ENCODE measurements around the gene TFCP2.

DNA sequence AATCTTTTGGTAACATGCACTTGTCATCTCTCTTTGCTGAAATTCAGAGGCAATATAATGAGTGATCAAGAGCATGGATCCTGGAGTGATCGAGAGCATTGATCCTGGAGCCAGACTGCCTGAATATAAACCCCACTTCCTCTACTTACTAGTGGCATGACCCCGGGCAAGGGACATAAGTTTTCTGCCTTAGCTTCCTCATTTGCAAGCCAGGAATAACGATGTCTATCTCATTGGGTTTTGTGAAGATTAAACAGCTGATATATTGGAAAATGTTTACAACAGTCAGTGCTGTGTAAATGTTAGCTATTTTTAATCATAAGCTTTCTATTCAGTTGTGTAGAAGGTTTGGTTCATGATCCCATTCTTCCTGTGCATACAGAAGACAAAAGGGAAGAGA lies 87.2 kb downstream of the TFCP2 start:
- TF ChIP-seq, protein P1, sequence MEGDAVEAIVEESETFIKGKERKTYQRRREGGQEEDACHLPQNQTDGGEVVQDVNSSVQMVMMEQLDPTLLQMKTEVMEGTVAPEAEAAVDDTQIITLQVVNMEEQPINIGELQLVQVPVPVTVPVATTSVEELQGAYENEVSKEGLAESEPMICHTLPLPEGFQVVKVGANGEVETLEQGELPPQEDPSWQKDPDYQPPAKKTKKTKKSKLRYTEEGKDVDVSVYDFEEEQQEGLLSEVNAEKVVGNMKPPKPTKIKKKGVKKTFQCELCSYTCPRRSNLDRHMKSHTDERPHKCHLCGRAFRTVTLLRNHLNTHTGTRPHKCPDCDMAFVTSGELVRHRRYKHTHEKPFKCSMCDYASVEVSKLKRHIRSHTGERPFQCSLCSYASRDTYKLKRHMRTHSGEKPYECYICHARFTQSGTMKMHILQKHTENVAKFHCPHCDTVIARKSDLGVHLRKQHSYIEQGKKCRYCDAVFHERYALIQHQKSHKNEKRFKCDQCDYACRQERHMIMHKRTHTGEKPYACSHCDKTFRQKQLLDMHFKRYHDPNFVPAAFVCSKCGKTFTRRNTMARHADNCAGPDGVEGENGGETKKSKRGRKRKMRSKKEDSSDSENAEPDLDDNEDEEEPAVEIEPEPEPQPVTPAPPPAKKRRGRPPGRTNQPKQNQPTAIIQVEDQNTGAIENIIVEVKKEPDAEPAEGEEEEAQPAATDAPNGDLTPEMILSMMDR (IDR thresholded peaks at IDR 0.05), result no peak
- TF ChIP-seq EP300 (IDR thresholded peaks at IDR 0.05), result no peak
